Sciatic nerve (tissue), 2 donors: ENCODE measurements around the gene PTEN. TPM values are rescaled to one million over a fixed set of nuclear protein-coding genes. Genes with fewer than 3 reads are reported as not detected.
"Not testable (repeated sequence)": the region's sequence is repeated elsewhere in the genome, so short reads cannot be mapped to it uniquely, and the experiment has no call there.

ENCODE experiments used
- ATAC-seq: fragments of 200-7000 bp; cut with Tn5 transposase; one replicate; pipeline ENCODE4 v1.9.1; 2020; ENCODE audit warnings: mild to moderate bottlenecking, moderate library complexity
- DNase-seq: peaks from one replicate; pipeline ENCODE4 v3.0.0-alpha.2; 2020; ENCODE audit warnings: low spot score
- intact Hi-C: fragments of 100-400 bp; cut with DNase I; formaldehyde crosslinking; loops from one replicate; pipeline ENCODE4 v1.14.2; 2022
- total RNA-seq: library from RNA; stranded (reverse); fragmentation: NEBNext Ultra II Directional; extraction: Animal tissue kit (Norgen Biotek cat#: 25700); gene quantifications from one replicate; pipeline ENCODE4 v1.2.1, GENCODE V29; 2021
- donor health status: DM: no; HTN: no; CAD: no.
- donor health status: DM: no; HTN: no; CAD: no.

PTEN gene
- total RNA-seq, 1 donor from 2014 or later = 139 TPM

GRCh38 chr10:87896216-87896615 is 32.8 kb downstream of the PTEN start:
- intact Hi-C loops = no loop called here
- ATAC-seq = no peak
- DNase-seq = no peak

- DNase-seq, intact Hi-C loops, ATAC-seq: not testable (repeated sequence)
These were observed 34.5 kb downstream of the PTEN start for GRCh38 chr10:87897957-87898356.

- intact Hi-C loops, ATAC-seq, DNase-seq: not testable (repeated sequence)
These were observed 40.0 kb downstream of the PTEN start for GRCh38 chr10:87903396-87903795.

- no peak for ATAC-seq
- intact Hi-C loops = no loop called here
- no peak for DNase-seq
These were observed 49.9 kb downstream of the PTEN start for GRCh38 chr10:87913156-87913921.

- no peak for DNase-seq
- intact Hi-C loops = no loop called here
- no peak for ATAC-seq
These were observed 52.0 kb downstream of the PTEN start for GRCh38 chr10:87915406-87915805.

- DNase-seq = no peak
- intact Hi-C loops = no loop called here
- ATAC-seq = no peak
These were observed 52.6 kb downstream of the PTEN start for GRCh38 chr10:87915989-87916388.

- ATAC-seq (no peak), DNase-seq (no peak)
- intact Hi-C loops = no loop called here
These were observed 53.1 kb downstream of the PTEN start for GRCh38 chr10:87916515-87916914.

GRCh38 chr10:87918254-87918859 is 54.9 kb downstream of the PTEN start:
- no peak for DNase-seq
- intact Hi-C loops = no loop called here
- no peak for ATAC-seq

GRCh38 chr10:87920538-87920937 is 57.1 kb downstream of the PTEN start:
- DNase-seq (no peak), ATAC-seq (no peak)
- intact Hi-C loops = no loop called here

GRCh38 chr10:87921931-87922688 is 58.7 kb downstream of the PTEN start:
- intact Hi-C loops = no loop called here
- no peak for ATAC-seq
- DNase-seq = no peak

- intact Hi-C loops = no loop called here
- ATAC-seq (no peak), DNase-seq (no peak)
These were observed 59.8 kb downstream of the PTEN start for GRCh38 chr10:87923233-87923632.

GRCh38 chr10:87925570-87925969 is 62.1 kb downstream of the PTEN start:
- ATAC-seq = no peak
- intact Hi-C loops = no loop called here
- DNase-seq = no peak

GRCh38 chr10:87927091-87927490 is 63.7 kb downstream of the PTEN start:
- DNase-seq (no peak), ATAC-seq (no peak)
- intact Hi-C loops = no loop called here

- intact Hi-C loops = no loop called here
- ATAC-seq = no peak
- no peak for DNase-seq
These were observed 65.6 kb downstream of the PTEN start for GRCh38 chr10:87928996-87929395.

- ATAC-seq = no peak
- intact Hi-C loops = no loop called here
These were observed 66.7 kb downstream of the PTEN start for GRCh38 chr10:87930141-87930540.

GRCh38 chr10:87930934-87931835 is 67.8 kb downstream of the PTEN start:
- intact Hi-C loops = no loop called here

More at GRCh38 chr10:87930141-87930540, 66.7 kb downstream of the PTEN start:
- DNase-seq = no peak

GRCh38 chr10:87931836-87932230 is 68.4 kb downstream of the PTEN start:
- intact Hi-C loops = no loop called here
- no peak for ATAC-seq
- no peak for DNase-seq

More at GRCh38 chr10:87930934-87931835, 67.8 kb downstream of the PTEN start:
- no peak for DNase-seq
- no peak for ATAC-seq

- ATAC-seq = peak; percentile 74
These were observed 72.1 kb downstream of the PTEN start for GRCh38 chr10:87935290-87936141.

More at GRCh38 chr10:87935290-87936141, 72.1 kb downstream of the PTEN start:
- intact Hi-C loops = no loop called here
- no peak for DNase-seq
